ENCODE data around the gene CWC27.

Gene CWC27

DNA sequence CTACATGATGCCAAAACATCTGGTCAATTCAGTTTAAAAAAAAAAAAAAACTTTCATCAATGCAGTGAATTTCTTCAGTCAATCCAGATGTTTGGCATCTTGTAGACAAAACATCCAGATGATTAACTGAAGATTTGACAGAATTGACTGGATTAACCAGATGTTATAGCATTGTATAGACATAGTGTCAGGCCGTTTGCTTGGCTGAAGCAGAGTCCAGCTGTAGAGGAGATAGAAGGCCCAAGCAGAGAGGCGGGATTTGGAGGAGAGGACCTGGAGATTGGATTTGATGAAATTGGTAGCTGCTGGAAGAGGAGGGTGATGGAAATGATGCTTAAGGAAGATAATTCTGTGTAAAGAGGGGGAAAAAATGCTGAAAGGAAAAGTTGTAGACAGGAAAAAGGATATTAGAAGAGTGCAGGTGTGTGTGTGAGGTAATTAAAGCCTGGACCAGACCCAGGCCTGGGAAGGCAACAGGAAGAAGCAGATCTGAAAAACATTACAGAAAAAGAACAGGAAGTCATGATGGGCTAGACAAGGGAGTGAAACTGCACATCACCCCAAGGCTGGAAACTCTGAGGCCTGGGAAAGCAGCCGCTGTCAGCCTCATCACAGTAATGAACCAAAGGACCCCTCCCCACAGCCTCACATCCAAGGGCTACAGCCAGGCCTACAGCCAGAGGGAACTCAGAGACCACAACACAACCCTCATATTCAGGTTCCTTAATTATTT is 258.3 kb downstream of the CWC27 start:
- TF ChIP-seq, protein P1, sequence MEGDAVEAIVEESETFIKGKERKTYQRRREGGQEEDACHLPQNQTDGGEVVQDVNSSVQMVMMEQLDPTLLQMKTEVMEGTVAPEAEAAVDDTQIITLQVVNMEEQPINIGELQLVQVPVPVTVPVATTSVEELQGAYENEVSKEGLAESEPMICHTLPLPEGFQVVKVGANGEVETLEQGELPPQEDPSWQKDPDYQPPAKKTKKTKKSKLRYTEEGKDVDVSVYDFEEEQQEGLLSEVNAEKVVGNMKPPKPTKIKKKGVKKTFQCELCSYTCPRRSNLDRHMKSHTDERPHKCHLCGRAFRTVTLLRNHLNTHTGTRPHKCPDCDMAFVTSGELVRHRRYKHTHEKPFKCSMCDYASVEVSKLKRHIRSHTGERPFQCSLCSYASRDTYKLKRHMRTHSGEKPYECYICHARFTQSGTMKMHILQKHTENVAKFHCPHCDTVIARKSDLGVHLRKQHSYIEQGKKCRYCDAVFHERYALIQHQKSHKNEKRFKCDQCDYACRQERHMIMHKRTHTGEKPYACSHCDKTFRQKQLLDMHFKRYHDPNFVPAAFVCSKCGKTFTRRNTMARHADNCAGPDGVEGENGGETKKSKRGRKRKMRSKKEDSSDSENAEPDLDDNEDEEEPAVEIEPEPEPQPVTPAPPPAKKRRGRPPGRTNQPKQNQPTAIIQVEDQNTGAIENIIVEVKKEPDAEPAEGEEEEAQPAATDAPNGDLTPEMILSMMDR (conservative IDR thresholded peaks at IDR 0.05; ENCODE audit: low read length), result no peak
- no peak for TF ChIP-seq EZH2phosphoT487 (IDR thresholded peaks at IDR 0.05; ENCODE audit: borderline replicate concordance)

DNA sequence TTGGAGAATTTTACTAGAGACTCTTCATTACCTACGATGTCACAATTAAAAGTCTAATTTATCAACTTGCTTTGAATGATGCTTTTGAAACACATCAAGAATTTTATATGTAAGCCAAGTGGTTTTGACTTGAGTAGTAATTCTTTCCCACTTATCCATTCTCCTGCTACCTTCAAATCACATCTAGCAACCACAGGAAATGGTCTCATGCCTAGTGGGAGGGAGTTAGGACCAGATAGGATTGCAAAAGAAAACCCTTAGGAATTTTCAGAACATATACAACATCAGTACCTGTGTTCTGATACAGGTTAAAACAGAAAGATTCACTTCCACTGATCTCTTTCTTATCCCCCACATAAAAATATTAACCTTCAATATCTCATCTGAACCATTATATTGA is 260.4 kb downstream of the CWC27 start:
- TF ChIP-seq EZH2phosphoT487 (IDR thresholded peaks at IDR 0.05; ENCODE audit: borderline replicate concordance), result no peak
- TF ChIP-seq, protein P1 (conservative IDR thresholded peaks at IDR 0.05; ENCODE audit: low read length), result no peak
- H3K4me1 ChIP-seq (ENCODE audit: insufficient read depth, low read length, poor library complexity, severe bottlenecking), result peaks cover 10% of the 10 kb centered on the region

More for the DNA sequence above, 258.3 kb downstream of the CWC27 start:
- no peaks in the 10 kb centered on the region for H4K20me1 ChIP-seq (ENCODE audit: insufficient read depth, low read length, poor library complexity, severe bottlenecking)
- no peaks in the 10 kb centered on the region for H3K9me2 ChIP-seq (replicated peaks; ENCODE audit: low read depth, low read length)
- H3K36me3 ChIP-seq (ENCODE audit: insufficient read depth, low read length), result no peaks in the 10 kb centered on the region
- H3K9me3 ChIP-seq (ENCODE audit: insufficient read depth, low read depth, low read length), result no peaks in the 10 kb centered on the region
- H3K4me2 ChIP-seq (ENCODE audit: low read depth, low read length, poor library complexity, severe bottlenecking), result peak overlapping the region; percentile 3
- no peaks in the 10 kb centered on the region for H3K79me2 ChIP-seq (ENCODE audit: insufficient read depth, low read length)
- no peak overlapping the region for H2AFZ ChIP-seq (ENCODE audit: low read length)
- no peaks in the 10 kb centered on the region for H3K27me3 ChIP-seq (ENCODE audit: insufficient read depth, low read length, poor library complexity, severe bottlenecking)
- no peak overlapping the region for H3K4me3 ChIP-seq (ENCODE audit: low read length, poor library complexity, severe bottlenecking)
- H3K4me1 ChIP-seq (ENCODE audit: insufficient read depth, low read length, poor library complexity, severe bottlenecking), result peaks cover 13% of the 10 kb centered on the region
- H3F3A ChIP-seq (ENCODE audit: low read depth), result no peaks in the 10 kb centered on the region
- H3K9ac ChIP-seq (ENCODE audit: low read depth, low read length, poor library complexity, severe bottlenecking), result no peak overlapping the region

GRCh38 chr5:65030056-65030455 is 261.3 kb downstream of the CWC27 start:
- Histone ChIP-seq H3K4me2 (ENCODE audit: low read depth, low read length, poor library complexity, severe bottlenecking) (no peak overlapping the region), H3F3A (ENCODE audit: low read depth) (no peaks in the 10 kb centered on the region), H3K4me3 (ENCODE audit: low read length, poor library complexity, severe bottlenecking) (no peak overlapping the region), H4K20me1 (ENCODE audit: insufficient read depth, low read length, poor library complexity, severe bottlenecking) (no peaks in the 10 kb centered on the region), H2AFZ (ENCODE audit: low read length) (no peak overlapping the region), H3K79me2 (ENCODE audit: insufficient read depth, low read length) (no peaks in the 10 kb centered on the region), H3K27me3 (ENCODE audit: insufficient read depth, low read length, poor library complexity, severe bottlenecking) (no peaks in the 10 kb centered on the region), H3K9me3 (ENCODE audit: insufficient read depth, low read depth, low read length) (no peaks in the 10 kb centered on the region), H3K9me2 (replicated peaks; ENCODE audit: low read depth, low read length) (no peaks in the 10 kb centered on the region), H3K4me1 (ENCODE audit: insufficient read depth, low read length, poor library complexity, severe bottlenecking) (peaks cover 10% of the 10 kb centered on the region), H3K36me3 (ENCODE audit: insufficient read depth, low read length) (no peaks in the 10 kb centered on the region), H3K9ac (ENCODE audit: low read depth, low read length, poor library complexity, severe bottlenecking) (no peak overlapping the region)
- TF ChIP-seq, protein P1 (conservative IDR thresholded peaks at IDR 0.05; ENCODE audit: low read length), result no peak
- no peak for TF ChIP-seq EZH2phosphoT487 (IDR thresholded peaks at IDR 0.05; ENCODE audit: borderline replicate concordance)

More for the DNA sequence above, 260.4 kb downstream of the CWC27 start:
- Histone ChIP-seq H3K36me3 (ENCODE audit: insufficient read depth, low read length) (no peaks in the 10 kb centered on the region), H3K27me3 (ENCODE audit: insufficient read depth, low read length, poor library complexity, severe bottlenecking) (no peaks in the 10 kb centered on the region), H3K4me3 (ENCODE audit: low read length, poor library complexity, severe bottlenecking) (no peak overlapping the region), H3K9me3 (ENCODE audit: insufficient read depth, low read depth, low read length) (no peaks in the 10 kb centered on the region), H4K20me1 (ENCODE audit: insufficient read depth, low read length, poor library complexity, severe bottlenecking) (no peaks in the 10 kb centered on the region), H3K79me2 (ENCODE audit: insufficient read depth, low read length) (no peaks in the 10 kb centered on the region), H3F3A (ENCODE audit: low read depth) (no peaks in the 10 kb centered on the region), H2AFZ (ENCODE audit: low read length) (no peak overlapping the region), H3K9ac (ENCODE audit: low read depth, low read length, poor library complexity, severe bottlenecking) (no peak overlapping the region), H3K4me2 (ENCODE audit: low read depth, low read length, poor library complexity, severe bottlenecking) (no peak overlapping the region), H3K9me2 (replicated peaks; ENCODE audit: low read depth, low read length) (no peaks in the 10 kb centered on the region)
